GM18909 (cell line): ENCODE results near the gene HEATR5B.
"Not testable (repeated sequence)": the region's sequence is repeated elsewhere in the genome, so short reads cannot be mapped to it uniquely, and the experiment has no call there.

Source experiments
- ATAC-seq: cut with Tn5 transposase; IDR thresholded peaks from one replicate; pipeline ENCODE4 v1.9.1; 2021; ENCODE audit warnings: mild to moderate bottlenecking; ENCODE audit not compliant: unreplicated experiment, poor library complexity

HEATR5B gene

GRCh38 chr2:36952748-36953197 lies 131.4 kb downstream of the HEATR5B start:
- no peak for ATAC-seq

DNA sequence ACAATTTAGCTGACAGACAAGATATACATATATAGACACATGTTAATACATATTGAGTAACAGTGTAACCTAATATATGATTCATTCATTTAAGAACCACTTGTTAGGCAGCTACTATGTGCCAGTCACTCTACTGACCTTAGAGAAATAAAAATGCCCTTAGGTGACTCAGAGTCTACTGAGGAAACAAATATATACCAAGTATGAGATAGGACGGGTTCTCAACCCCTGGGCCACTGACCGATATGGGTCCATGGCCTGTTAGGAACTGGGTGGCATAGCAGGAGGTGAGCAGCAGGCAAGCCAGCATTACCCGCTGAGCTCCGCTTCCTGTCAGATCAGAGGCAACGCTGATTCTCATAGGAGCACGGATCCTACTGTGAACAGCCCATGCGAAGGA lies 132.6 kb downstream of the HEATR5B start:
- no peak for ATAC-seq

DNA sequence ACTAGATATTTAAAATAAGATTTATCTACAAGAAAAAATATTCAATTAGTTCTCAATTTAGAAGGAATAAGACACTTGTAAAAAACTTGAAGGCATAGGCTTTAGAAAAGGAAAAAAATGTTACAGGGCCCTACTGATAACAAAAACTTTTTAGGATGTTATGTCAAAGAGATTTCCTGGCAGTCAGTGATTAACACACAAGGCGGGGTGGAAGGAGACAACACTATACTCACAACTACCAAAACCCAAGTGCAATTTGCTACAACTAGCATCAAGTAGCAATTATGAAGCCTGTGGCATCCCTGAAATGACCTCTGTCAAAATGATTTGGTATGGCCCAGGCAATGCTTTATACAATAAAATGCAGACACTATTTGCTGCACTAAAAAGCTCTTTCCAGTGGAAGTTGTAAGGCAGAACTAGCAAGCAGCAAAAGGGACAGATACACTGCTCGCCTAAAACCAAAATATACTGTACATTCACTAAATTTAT lies 133.1 kb downstream of the HEATR5B start:
- no peak for ATAC-seq

DNA sequence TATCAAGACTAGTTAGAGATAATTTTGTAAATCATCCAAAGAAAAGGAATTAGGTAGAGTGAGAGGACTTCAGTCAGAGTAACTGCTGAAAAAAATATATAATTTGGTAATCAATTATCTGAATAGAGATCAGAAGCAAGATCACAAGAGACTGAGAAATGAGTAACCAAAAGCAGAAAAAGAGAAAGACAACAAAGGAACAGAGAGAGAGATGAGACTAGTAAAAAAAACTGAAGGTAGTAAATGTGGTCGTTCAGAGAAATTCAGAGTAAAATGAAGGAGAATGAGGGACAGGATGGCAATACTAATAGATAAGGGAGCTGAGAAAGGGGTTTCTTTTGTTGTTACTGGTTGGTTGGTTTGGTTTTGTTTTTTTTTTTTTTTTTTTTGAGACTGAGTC lies 134.3 kb downstream of the HEATR5B start:
- no peak for ATAC-seq

GRCh38 chr2:36945240-36945639 lies 138.9 kb downstream of the HEATR5B start:
- not testable (repeated sequence) for ATAC-seq

DNA sequence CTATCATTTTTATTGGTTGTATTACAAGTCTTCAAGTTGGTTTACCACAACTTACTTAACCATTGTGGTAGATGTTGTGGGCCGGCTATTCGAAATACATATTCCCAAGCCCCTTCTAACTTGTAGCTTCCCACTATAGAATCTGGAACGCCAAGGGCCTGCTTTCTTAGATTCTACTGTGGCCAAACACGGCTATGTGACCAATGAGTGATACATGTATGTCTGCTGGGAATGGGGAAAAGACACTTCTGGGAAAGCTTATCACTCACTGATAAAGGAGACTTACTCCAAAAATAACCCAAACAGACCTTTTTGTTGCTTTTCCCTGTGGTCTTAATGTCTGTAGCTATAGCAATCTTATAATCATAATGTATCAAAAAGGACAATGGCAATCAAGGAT lies 142.3 kb downstream of the HEATR5B start:
- no peak for ATAC-seq

DNA sequence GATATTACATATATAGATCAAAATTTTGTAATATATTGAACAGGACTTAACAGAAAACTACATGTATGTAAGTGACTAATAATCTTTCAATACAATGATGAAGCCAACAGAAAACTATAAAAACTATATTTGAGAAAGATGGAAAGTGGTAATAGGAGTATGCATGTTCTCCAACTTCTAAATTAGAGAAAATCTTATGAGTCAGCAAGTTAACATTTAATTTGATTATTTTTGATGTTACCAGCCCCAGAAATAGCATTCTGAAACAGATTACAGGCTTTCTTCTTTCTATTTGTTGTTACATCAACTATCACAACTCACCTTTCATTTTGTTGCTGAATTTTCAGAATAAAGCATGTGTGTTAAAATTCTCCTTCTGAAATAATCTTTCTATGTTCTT lies 147.6 kb downstream of the HEATR5B start:
- ATAC-seq = not testable (repeated sequence)

- not testable (repeated sequence) for ATAC-seq
Observed at GRCh38 chr2:36931688-36932087, 152.5 kb downstream of the HEATR5B start.
